ENCODE data around the gene ATN1.

Gene ATN1

DNA sequence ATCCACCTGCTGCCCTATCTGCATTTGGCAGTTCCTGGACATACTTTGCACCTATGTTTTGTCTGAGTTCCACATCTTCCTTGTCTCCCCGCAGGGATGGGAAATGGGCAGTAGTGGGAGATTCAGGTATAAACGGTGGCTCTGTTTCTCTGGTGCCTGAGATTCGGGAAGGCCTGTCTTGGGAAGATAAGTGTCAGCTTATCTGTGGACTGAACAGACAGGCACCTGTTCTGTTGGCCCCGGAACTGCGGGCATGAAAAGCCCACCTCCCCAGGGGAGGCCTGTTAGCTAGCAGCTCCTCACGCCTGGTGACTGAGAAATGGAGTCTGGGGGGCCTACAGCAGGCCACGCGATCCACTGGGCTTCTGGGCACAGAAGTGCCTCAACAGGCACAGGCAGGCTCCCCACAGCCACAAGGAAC, 36.9 kb downstream of the ATN1 start:
- H3K4me3 ChIP-seq (ENCODE audit: control insufficient read depth, low read depth, low read length): no peak overlapping the region
- TF ChIP-seq, protein P1, sequence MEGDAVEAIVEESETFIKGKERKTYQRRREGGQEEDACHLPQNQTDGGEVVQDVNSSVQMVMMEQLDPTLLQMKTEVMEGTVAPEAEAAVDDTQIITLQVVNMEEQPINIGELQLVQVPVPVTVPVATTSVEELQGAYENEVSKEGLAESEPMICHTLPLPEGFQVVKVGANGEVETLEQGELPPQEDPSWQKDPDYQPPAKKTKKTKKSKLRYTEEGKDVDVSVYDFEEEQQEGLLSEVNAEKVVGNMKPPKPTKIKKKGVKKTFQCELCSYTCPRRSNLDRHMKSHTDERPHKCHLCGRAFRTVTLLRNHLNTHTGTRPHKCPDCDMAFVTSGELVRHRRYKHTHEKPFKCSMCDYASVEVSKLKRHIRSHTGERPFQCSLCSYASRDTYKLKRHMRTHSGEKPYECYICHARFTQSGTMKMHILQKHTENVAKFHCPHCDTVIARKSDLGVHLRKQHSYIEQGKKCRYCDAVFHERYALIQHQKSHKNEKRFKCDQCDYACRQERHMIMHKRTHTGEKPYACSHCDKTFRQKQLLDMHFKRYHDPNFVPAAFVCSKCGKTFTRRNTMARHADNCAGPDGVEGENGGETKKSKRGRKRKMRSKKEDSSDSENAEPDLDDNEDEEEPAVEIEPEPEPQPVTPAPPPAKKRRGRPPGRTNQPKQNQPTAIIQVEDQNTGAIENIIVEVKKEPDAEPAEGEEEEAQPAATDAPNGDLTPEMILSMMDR (IDR thresholded peaks at IDR 0.05; ENCODE audit: control insufficient read depth, insufficient read depth, low read depth, low read length, missing control alignments): no peak

GRCh38 chr12:6965026-6965661, 37.4 kb downstream of the ATN1 start:
- TF ChIP-seq, protein P1 (IDR thresholded peaks at IDR 0.05; ENCODE audit: control insufficient read depth, insufficient read depth, low read depth, low read length, missing control alignments): peak; percentile 94
- H3K4me3 ChIP-seq (ENCODE audit: control insufficient read depth, low read depth, low read length): no peak overlapping the region
- DNase-seq (ENCODE audit: low read depth): peak; percentile 55

More for the DNA sequence above, 36.9 kb downstream of the ATN1 start:
- no peak for DNase-seq (ENCODE audit: low read depth)

GRCh38 chr12:6965714-6966113, 38.0 kb downstream of the ATN1 start:
- no peak overlapping the region for H3K4me3 ChIP-seq (ENCODE audit: control insufficient read depth, low read depth, low read length)
- DNase-seq (ENCODE audit: low read depth): no peak
- TF ChIP-seq, protein P1 (IDR thresholded peaks at IDR 0.05; ENCODE audit: control insufficient read depth, insufficient read depth, low read depth, low read length, missing control alignments): no peak

DNA sequence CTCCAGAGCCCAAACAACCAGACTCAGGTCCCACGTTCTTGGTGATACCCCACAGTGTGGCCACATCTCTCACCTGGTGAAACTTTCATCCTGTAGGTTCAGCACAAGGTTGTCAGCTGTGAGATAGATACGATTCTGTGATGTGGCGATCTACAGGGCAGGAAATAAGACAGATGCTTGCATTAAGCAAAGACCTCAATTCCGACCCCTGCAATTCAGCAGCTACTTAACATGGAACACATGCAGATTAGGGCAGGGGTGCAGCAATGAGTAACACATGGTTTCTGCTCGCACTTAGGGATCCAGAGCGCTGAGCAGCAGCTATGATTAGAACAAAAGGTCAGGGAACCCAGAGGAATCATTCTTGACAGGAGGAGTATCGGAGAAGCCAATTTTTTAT, 38.6 kb downstream of the ATN1 start:
- no peak overlapping the region for H3K4me3 ChIP-seq (ENCODE audit: control insufficient read depth, low read depth, low read length)
- TF ChIP-seq, protein P1 (IDR thresholded peaks at IDR 0.05; ENCODE audit: control insufficient read depth, insufficient read depth, low read depth, low read length, missing control alignments): no peak
- DNase-seq (ENCODE audit: low read depth): no peak

DNA sequence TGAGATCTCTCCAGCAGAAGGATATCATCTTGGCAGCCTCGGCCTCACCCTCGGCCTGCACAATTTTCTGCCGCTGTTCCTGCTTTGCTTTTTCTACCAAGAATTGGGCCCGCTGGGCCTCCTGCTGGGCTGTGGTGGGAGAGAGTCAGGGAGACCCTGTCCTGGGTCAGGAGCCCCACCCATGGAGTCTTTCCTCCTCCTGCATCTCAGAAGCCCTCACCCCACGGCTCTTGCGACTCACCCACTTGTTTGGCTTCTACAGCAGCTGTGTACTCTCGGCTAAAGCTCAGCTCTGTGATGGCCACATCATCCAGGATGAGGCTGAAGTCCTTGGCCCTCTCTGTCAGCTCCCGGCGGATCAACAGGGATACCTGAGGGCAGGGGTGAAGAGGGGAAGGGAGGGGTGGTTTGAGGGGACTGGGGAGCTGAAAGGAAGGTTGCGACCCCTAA, 39.9 kb downstream of the ATN1 start:
- DNase-seq (ENCODE audit: low read depth): no peak
- TF ChIP-seq, protein P1 (IDR thresholded peaks at IDR 0.05; ENCODE audit: control insufficient read depth, insufficient read depth, low read depth, low read length, missing control alignments): no peak
- no peak overlapping the region for H3K4me3 ChIP-seq (ENCODE audit: control insufficient read depth, low read depth, low read length)

GRCh38 chr12:6968426-6968825, 40.7 kb downstream of the ATN1 start:
- DNase-seq (ENCODE audit: low read depth): no peak
- H3K4me3 ChIP-seq (ENCODE audit: control insufficient read depth, low read depth, low read length): no peak overlapping the region
- TF ChIP-seq, protein P1 (IDR thresholded peaks at IDR 0.05; ENCODE audit: control insufficient read depth, insufficient read depth, low read depth, low read length, missing control alignments): no peak
